Sciatic nerve (tissue), 2 donors: ENCODE results near the gene HPSE2. TPM values are rescaled to one million over a fixed set of nuclear protein-coding genes. Genes with fewer than 3 reads are reported as not detected.
"Not testable (repeated sequence)": the region's sequence is repeated elsewhere in the genome, so short reads cannot be mapped to it uniquely, and the experiment has no call there.

Experiments used
- ATAC-seq: fragments of 200-7000 bp; cut with Tn5 transposase; one replicate; pipeline ENCODE4 v1.9.1; 2020; ENCODE audit warnings: mild to moderate bottlenecking, moderate library complexity
- DNase-seq: peaks from one replicate; pipeline ENCODE4 v3.0.0-alpha.2; 2020; ENCODE audit warnings: low spot score
- intact Hi-C: fragments of 100-400 bp; cut with DNase I; formaldehyde crosslinking; loops from one replicate; pipeline ENCODE4 v1.14.2; 2022
- total RNA-seq: library from RNA; stranded (reverse); fragmentation: NEBNext Ultra II Directional; extraction: Animal tissue kit (Norgen Biotek cat#: 25700); gene quantifications from one replicate; pipeline ENCODE4 v1.2.1, GENCODE V29; 2021
- donor health status: DM: no; HTN: no; CAD: no.
- donor health status: DM: no; HTN: no; CAD: no.

The HPSE2 gene
- total RNA-seq, 1 donor from 2014 or later: 1.7 TPM

GRCh38 chr10:99172128-99172738, 63.4 kb downstream of the HPSE2 start:
- ATAC-seq (no peak), DNase-seq (no peak)
- intact Hi-C loops: no loop called here

GRCh38 chr10:99170116-99170675, 65.5 kb downstream of the HPSE2 start:
- no peak for ATAC-seq
- DNase-seq: no peak
- intact Hi-C loops: no loop called here

- DNase-seq (no peak), ATAC-seq (no peak)
- intact Hi-C loops: no loop called here
These were observed 74.5 kb downstream of the HPSE2 start for GRCh38 chr10:99161165-99161564.

DNA sequence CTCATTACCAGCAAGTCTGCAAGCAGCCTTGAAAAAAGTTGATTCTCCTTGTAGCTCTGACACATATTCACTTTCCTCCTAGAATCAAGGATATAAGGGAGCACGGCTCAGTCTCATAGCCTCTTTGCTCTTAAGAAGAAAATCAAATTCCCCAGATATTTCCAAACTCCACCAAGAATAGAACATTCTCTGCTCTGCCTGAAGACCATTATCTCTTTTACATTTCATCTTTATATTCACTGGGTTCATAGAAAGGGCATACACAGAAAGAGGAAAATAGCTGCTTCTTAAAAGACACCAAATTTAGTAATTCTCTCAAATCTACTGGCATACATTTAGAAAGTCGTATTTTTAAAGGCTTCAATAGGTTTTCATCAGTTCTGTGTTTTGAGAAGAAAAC, 92.0 kb downstream of the HPSE2 start:
- no peak for ATAC-seq
- intact Hi-C loops: no loop called here

DNA sequence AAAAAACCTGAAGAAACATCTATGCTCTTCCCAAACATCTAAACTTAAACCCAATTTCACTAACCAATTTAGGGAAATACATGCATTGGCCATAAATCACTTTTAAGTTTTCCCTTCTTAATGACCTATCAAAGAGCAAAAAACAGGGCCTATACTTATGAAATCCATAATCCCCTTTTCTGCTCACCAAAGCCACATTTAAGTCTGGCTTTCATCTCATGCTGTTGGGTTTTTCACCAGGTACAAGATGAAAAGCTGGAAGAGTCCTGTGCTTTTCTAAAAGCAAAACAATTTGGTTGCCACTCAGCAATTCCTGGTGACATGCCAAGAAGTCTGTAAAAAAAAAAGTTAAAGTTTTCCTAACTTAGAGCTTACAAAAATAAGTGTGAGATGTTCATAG, 92.6 kb downstream of the HPSE2 start:
- DNase-seq (no peak), ATAC-seq (no peak)
- intact Hi-C loops: no loop called here

More for the DNA sequence above, 92.0 kb downstream of the HPSE2 start:
- no peak for DNase-seq

DNA sequence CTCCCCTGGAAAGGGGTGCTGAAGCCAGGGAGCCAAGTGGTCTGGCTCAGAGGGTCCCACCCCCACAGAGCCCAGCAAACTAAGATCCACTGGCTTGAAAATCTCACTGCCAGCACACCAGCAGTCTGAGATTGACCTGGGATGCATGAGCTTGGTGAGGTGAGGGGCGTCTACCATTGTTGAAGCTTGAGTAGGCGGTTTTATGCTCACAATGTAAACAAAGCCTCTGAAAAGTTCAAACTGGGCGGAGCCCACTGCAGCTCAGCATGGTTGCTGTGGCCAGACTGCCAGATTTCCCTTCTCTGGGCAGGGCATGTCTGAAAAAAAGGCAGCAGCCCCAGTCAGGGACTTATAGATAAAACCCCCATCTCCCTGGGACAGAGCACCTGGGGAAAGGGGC, 102.8 kb downstream of the HPSE2 start:
- DNase-seq, ATAC-seq, intact Hi-C loops: not testable (repeated sequence)

- intact Hi-C loops: loop anchor here (2.0 kb wide), 1 partner anchor 51 kb away; no protein-coding TSS in a partner anchor
- no peak for ATAC-seq
- no peak for DNase-seq
These were observed 109.8 kb downstream of the HPSE2 start for GRCh38 chr10:99125879-99126278.

- ATAC-seq (no peak), DNase-seq (no peak)
- intact Hi-C loops: no loop called here
These were observed 111.3 kb downstream of the HPSE2 start for GRCh38 chr10:99124376-99124775.

DNA sequence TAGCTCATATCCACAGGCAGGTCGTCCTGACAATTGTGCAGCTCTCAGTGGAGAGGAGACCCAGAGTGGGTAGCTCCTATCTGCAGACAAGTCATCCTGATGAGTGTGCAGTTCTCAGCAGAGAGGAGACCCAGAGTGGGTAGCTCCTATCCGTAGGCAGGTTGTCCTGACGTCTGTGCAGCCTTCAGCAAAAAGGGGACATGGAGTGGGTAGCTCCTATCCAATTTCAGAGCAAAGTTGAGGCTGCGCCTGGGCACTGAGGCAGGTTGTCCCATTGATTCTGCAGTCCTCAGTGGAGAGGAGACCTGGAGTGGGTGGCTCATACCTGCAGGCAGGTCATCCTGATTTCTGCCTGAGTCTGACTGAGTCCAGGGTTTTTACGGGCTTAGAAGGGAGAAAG, 111.8 kb downstream of the HPSE2 start:
- intact Hi-C loops: no loop called here
- DNase-seq: no peak
- no peak for ATAC-seq

- intact Hi-C loops: no loop called here
- ATAC-seq (no peak), DNase-seq (no peak)
These were observed 112.3 kb downstream of the HPSE2 start for GRCh38 chr10:99123336-99123735.

- intact Hi-C loops: no loop called here
- DNase-seq: no peak
- no peak for ATAC-seq
These were observed 116.3 kb downstream of the HPSE2 start for GRCh38 chr10:99119258-99119748.

DNA sequence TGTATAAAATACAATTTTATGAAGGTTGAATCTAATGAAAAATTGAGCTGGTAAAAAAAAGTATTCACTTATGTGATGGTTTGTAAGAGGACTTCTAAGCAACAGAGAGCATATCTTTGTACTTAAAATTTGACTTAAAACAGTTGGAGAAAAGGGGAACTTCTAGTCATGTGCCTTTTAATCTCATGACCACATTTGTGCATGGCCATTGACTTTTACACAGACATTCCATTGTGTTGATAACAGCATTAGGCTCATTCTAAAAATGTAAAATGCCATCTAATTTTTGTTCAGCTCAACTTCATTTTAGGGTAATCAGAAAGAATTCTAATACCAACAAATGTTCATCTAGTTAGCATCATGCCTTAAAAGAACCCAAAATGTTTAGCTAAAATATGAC, 119.9 kb downstream of the HPSE2 start:
- no peak for DNase-seq
- intact Hi-C loops: no loop called here
- ATAC-seq: no peak

DNA sequence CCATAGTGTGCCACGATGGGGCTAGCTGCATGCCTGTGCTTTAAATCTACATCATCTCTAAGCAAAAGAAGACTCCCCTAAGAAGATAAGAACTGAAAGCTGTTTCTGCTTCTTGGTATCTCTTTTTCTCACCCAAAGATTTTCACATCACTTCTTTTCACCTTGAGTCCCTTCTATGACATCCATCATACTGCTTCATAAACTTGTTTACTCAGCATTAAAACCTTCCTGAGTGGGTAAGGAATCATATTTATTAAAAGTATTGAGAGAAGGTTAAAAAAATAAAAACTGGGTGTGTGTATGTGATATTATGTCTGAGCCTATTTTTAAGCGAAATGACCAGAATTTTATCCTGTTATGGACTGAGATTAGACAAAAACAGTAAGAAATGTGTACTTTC, 150.3 kb downstream of the HPSE2 start:
- intact Hi-C loops: no loop called here
- ATAC-seq: no peak
- DNase-seq: no peak

DNA sequence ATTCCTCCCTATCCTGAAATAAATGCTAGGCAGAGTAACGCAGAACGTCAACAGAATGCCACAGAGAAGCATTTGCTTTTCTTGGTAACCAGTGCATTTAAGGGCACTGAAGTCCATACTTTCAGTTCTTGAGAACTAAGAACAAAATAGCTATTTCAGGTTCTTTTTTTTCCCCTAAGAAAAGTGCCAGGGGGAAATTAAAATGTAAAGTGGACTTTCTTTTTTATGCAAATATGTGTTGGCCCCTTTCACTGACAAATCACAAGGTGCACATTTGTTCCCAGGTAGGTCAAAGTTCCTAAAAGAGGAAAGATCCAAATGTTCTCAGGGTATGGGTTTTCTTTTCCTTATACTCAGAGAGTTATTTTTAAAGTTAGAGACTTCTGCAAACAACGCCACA, 151.5 kb downstream of the HPSE2 start:
- ATAC-seq: no peak
- intact Hi-C loops: no loop called here

GRCh38 chr10:99080275-99080945, 155.2 kb downstream of the HPSE2 start:
- intact Hi-C loops: no loop called here
- ATAC-seq (no peak), DNase-seq (no peak)

More for the DNA sequence above, 151.5 kb downstream of the HPSE2 start:
- no peak for DNase-seq

DNA sequence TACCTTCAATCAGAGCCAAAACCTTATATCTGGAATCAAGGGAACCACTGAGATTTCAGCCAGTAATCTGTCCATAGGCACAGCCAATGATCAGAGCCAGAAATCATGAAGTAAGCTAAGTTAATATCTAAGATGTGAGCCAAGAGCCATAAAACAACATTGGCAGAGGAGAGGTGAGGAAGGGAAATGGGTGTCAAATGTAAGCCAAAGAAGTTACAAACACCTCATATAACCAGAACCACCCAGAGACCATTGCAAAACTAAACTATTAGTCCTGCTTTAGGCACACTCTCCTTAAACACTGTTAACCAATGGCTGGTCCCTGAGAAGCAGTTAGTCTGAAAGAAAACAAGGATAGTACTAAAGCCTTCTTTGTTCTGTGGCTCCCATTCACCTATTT, 173.1 kb downstream of the HPSE2 start:
- DNase-seq (no peak), ATAC-seq (no peak)
- intact Hi-C loops: no loop called here

- DNase-seq: no peak
- intact Hi-C loops: no loop called here
- ATAC-seq: no peak
These were observed 176.9 kb downstream of the HPSE2 start for GRCh38 chr10:99058762-99059161.

DNA sequence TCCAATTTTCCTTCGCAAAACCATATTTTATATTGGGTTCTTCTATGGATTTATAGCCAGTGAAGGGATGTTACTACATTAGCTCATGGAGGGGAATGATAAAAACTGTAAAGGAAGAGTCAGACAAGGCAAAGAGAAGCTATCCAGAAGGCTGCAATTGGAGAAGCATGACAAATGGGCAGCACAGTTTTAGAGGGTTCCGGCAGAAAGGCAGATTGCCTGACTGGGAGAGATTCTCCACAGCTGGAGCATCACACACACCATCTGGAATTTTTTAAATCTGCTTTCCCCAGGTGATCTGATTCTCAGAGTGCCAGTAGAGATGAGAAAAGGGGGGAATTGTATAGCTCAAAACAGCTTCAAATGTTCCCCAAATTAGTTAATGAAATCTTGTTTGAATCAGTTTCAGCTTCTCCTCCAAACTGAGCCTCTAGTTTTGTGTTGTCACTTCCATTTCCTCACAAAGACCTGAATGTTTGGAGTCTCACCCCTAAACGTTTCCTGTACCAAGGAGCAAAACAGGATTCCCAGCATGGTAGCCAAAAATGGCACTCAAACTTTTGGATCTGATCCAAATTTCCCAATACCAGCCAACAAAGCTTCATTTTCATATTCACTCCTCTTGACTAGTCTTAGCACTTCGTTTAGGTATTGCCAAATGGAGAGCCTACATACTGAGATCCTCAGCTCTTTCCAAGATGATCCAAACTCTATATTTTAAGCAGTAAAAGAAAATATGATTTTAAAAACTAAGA, 177.5 kb downstream of the HPSE2 start:
- ATAC-seq (no peak), DNase-seq (no peak)
- intact Hi-C loops: no loop called here

- no peak for ATAC-seq
- DNase-seq: no peak
- intact Hi-C loops: no loop called here
These were observed 190.0 kb downstream of the HPSE2 start for GRCh38 chr10:99045671-99046070.
